SKM-1 treated with dmso at 0.1 percent for 144 hours (cell line): ENCODE measurements around the gene USP27X.

Experiments used
- DNase-seq: peaks from one replicate; lab custom pipeline; 2025; ENCODE audit not compliant: unreplicated experiment; lab: John Stamatoyannopoulos, UW

The USP27X gene

GRCh38 chrX:49878834-49879655 lies at the start of gene USP27X:
Gene USP27X (plus strand): TSS chrX:49879484. CDS start chrX:49880308, 824 bp downstream.
- DNase-seq = peak; percentile 69

DNA sequence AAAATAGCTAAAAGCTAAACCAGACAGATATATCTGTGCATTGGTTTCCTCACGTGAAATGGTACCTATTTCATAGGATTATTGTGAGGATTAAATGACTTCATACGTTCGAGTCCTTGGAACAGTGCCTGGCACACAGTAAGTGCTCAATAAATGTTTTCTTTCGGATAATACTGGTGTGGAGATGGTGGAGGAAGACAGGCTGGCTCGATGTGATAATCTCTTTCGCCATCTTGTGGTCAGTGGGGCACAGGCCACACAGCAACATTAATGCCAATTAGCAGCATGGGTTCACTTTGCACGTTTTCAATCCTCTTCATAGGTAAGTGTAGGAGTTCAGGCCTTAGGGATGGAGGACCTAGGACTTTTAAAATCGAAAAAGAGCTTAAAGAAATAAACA lies 40.9 kb upstream of the USP27X start:
- peak; percentile 17 for DNase-seq

DNA sequence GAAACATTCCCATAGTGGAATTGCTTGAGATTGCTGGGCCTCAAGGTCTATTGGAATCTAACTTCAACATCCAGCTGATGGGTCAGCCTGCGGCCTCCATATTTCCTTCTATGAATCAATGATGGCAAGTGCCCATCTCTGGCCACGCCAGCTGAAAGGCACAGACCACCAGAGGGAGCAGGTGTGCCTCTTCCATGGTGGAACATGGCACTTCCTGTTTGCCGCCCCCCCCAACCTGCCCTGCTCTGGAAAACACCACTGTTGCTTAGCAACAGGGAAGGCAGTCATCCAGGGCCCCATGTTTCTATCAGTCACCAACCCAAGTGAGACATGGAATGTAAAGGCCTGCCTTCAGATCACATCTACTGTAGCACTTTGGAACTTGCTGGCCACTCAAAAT lies 38.6 kb upstream of the USP27X start:
- peak; percentile 6 for DNase-seq

- no peak for DNase-seq
Observed at GRCh38 chrX:49842621-49843020, 36.7 kb upstream of the USP27X start.

DNA sequence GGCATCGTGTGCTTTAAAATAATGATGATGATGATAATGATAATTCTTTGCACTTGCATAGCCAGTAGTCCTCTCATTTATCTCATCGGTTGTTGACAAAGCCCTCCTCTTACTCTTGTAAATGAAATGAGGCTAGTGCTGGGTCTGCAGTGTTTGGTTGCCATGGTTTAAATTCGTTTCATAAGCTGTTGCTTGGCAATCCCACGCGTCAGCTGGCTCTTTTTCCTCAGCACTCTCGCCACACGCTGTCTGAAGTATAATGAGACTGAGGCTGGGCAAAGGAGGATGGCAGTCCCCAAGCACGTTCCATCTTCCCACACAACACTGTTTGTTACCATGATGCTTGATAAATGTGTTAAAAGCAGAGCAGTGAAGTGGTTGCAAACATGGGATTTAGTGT lies 34.7 kb upstream of the USP27X start:
- DNase-seq = no peak

DNA sequence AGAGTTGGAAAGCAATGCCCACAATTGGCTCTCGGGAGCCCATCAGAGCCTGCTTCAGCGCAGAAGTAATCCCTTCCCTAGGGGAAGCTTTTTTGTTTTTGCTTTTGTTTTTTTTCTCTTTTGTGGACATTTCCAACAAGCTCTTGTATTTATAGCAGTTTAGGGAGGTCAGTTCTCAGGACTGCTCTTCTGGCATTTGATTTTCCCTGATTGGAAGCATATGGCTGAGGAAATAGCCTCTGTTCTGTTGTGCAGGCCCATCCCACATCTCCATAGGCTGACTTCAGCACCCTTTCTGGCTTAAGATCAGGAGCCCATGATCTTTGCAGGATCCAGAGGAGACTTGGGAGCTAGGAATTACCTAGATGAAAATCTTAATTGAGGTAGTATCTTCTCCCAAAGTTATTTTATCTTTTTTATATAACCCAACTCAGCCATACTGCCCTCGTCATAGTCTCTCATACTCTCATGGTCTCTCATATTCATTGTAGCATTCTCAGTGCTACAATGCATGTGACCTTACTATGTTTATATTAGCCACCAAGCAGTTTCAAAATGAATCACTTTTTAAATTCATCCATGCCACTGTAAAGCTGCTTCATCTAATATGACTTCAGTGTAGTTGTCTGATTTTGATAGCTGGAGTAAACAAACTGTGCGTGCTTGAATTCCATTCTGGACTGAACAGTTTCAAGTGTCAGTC lies 33.4 kb upstream of the USP27X start:
- no peak for DNase-seq

DNA sequence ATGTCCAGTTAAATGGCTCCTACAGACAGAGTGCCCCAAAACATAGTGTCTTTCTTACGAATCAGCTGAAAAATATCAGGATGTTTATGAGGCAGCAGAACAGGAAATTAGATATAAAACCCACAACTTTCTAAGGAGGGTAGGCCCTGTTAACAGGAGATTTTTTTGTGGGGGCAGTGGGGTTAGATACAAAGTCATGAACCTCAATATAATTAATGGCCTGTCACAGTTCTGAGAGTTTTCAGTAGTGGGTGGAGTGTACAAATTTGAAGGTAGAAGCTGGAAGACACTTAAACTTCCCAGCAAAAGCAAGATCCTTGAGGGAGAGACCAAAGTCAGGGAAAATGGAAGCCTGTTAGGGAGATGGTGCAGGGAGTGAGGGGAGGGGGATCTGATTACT lies 32.8 kb upstream of the USP27X start:
- DNase-seq = no peak

GRCh38 chrX:49848275-49848674 lies 31.0 kb upstream of the USP27X start:
- no peak for DNase-seq

- DNase-seq = no peak
Observed at GRCh38 chrX:49850028-49850427, 29.3 kb upstream of the USP27X start.

GRCh38 chrX:49853661-49854060 lies 25.6 kb upstream of the USP27X start:
- no peak for DNase-seq

DNA sequence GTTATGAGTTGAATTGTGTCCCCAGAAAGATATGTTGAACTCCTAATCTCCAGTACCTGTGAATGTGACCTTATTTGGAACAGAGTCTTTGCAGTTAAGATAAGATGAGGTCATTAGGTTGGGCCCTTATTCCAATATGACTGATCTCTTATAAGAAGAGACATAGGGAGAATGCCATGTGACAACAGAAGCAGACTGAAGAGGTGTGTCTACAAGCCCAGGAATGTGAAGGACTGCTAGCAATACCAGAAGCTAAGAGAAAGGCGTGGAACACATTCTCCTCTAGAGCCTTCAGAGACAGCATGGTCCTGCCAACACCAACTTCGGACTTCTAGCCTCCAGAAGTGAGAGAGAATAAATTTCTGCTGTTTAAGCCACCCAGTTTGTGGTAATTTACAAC lies 22.5 kb upstream of the USP27X start:
- no peak for DNase-seq

DNA sequence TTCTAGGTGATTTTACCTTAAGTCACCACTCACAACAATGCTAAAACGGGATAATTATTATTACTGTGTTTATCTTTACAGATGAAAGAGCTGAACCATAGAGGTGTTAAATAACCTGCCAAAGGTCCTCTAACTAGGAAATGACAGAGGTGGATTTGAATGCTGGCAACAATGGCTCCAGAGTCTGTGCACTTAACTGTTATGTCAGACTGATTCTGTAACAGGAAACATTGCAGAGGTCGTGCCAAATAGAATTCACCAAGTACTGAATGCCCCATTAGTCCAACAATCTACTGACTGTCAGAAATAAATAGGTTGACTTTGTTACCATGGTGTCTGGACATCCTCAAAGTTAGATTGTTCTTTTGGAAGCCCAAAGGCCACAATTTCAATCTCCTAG lies 20.9 kb upstream of the USP27X start:
- no peak for DNase-seq

- no peak for DNase-seq
Observed at GRCh38 chrX:49859491-49859890, 19.8 kb upstream of the USP27X start.

DNA sequence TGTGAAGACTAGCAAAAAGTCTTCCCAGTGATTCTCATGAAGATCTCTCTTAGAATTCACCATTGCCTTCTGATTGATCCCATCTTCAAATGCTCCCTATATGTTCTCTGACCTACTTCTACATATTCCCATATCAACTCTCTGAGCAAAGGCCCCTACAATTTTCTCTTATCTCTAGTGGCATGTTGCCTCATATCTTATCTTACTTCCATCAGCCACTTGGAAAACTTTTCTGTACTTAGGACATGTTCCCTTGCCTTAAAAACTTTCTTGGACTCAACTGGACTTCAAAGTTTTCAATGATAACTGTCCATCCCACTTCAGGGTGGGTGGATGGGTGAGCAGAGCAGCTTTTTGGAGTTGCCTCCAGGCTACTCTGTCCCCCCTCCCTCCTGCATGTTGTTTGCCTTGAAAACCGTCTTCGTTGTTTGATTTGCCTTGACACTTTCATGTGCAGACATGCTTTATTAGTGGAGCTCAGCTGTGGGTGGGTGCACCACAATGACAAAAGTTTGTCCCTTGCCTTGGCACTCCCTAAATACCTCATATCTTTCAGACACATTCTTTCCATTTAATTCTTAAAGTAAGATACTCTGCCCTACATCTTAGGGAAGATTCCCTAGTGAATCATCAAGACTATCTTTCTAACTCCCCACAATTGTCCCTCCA lies 18.3 kb upstream of the USP27X start:
- DNase-seq = no peak

- no peak for DNase-seq
Observed at GRCh38 chrX:49862093-49862492, 17.2 kb upstream of the USP27X start.

DNA sequence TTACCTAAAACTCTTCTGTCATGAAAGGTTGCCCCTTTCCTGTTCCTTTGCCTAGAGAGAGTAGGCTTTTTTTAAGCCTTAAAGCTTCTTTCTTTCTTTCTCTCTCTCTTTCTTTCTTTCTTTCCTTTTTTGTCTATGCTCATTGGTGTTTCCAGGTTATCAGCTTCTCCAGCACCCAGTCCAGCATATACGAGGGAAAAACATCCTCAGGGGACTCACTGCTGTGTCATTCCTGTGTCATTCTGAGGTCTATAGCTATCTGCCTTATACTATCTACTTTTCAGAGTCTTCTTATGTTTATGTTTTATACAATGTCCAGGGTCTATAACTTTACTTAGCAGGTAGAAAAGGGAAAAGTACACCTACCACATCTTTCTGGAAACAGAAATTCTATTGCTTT lies 10.5 kb upstream of the USP27X start:
- no peak for DNase-seq

DNA sequence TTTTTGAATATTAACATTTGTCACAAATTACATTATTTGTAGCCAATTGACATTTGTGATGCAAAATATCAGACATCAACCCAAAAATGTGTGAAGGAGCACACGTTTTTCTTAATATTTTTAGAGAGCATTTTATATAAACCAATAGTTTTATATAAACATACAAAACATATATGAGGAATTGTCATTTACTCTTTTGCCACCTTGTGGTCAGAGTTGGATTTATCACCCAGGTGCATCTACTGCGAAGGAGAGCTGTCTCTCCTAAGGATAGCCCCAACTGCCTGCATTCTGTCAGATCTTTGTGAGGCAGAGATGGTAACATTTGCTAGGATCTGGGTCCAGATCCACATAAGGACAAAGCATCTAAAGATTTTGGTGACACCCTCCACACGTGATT lies 2.5 kb upstream of the USP27X start:
- no peak for DNase-seq

- DNase-seq = no peak
Observed at GRCh38 chrX:49877397-49878101, 1.7 kb upstream of the USP27X start.

DNA sequence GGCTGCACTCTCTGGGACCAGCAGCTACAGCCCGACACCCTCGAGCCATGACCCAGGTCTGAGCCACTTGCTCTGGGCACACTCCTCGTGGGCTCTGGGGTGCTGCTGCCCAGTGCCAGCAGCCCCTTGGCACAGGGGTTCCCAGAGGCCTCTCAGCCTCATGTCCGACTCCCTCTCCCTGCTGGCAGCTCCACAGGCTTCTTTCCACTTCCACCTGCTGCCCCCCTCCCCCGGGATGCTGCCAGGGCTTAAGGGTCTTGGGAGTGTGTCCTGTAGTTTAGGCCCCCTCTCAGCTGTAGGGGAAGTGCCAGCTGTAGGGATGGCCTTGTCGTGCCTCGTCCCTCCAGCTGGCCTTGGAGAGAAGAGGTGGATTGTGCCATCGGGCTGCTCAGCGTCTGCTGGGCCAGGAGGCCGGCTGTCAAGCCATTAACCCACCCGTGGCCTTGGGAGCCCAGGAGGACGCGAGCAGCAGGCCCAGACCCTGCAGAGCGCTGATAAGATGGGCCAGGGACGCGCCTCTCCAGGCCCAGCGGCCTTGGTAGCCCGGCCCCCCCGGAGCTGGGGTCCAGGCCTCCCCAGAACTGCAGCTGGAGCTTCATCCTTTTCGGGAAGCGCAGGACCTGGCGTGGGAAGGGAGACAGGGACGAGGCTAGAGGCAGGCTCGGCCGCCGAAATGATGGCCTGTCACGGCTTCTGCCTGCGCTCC lies 1.0 kb upstream of the USP27X start:
- no peak for DNase-seq

- DNase-seq = no peak
Observed at GRCh38 chrX:49879656-49880277, 483 bp downstream of the USP27X start.
